22Rv1 (cell line): ENCODE measurements around the gene ARVCF.

Experiments used
- CTCF ChIP-seq: fragments of 450-650 bp; IDR thresholded peaks from 2 replicates; pipeline ENCODE4 v1.5.1; 2017; ENCODE audit warnings: mild to moderate bottlenecking
- ZFX ChIP-seq: fragments of 450-650 bp; IDR thresholded peaks from 2 replicates; pipeline ENCODE4 v1.6.1; 2017; ENCODE audit warnings: antibody characterized with exemption, borderline replicate concordance

DNA sequence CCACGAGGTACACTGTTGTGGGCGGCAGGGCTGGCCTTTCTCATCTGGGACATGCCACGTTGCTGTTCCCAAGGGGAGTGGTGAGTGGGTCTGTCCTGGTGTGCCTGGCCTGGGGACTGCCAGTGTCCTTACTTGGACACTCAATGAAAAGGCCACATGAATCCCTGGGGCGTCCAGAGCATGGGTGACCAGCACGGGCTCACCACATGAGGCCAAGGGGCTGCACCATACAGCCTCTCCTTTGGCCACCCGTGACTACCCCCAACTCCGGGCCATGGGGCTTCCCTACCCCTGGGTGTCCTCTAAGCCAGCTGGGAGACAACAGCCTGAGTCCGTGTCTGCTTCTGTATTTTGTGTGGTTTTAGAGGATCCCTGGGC is 54.8 kb downstream of the ARVCF start:
- no peak for TF ChIP-seq CTCF
- TF ChIP-seq ZFX: no peak
